ENCODE data around the gene WDR18. TPM values are rescaled to one million over a fixed set of nuclear protein-coding genes. Genes with fewer than 3 reads are reported as not detected.

Gene WDR18, protein sequence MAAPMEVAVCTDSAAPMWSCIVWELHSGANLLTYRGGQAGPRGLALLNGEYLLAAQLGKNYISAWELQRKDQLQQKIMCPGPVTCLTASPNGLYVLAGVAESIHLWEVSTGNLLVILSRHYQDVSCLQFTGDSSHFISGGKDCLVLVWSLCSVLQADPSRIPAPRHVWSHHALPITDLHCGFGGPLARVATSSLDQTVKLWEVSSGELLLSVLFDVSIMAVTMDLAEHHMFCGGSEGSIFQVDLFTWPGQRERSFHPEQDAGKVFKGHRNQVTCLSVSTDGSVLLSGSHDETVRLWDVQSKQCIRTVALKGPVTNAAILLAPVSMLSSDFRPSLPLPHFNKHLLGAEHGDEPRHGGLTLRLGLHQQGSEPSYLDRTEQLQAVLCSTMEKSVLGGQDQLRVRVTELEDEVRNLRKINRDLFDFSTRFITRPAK
- polyA plus RNA-seq (2013): 43.8 and 45.6 TPM in 2 replicates

DNA sequence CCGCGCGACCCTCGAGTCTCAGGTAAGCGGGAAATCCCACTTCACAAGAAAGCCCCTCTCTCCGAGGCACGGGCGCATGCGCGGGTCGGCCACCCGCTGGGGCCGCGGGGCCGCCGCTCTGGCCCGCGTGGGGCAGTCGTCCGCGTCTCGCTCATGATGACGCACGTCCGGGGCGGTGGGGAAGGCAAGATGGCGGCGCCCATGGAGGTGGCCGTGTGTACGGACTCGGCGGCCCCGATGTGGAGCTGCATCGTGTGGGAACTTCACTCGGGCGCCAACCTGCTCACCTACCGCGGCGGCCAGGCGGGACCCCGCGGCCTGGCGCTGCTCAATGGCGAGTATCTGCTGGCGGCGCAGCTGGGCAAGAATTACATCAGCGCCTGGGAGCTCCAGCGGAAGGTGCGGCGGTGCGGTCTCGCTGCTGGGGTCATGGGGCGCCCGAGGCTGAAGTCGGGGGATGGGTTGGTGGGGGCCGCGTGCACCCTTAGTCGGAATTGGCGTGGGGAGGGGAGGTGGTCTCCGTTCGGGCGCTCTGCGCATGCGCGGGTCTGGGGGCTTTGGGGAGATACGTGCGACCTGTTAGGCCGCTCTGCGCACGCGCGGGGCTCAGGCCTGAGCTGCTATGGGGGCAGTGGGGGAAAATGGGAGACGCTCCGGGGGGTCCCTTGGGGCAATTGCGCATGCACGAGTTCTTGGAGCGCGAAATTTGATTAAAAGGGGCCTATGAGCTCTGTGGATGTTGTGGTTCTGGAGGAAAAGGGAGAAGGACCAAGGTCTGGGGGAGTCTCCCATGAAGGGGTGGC is at the start of gene WDR18:
TSS of gene WDR18 (plus strand) at position 181 of the 803 bp plus-strand sequence. CDS start at position 190, 9 bp downstream.
- H3K4ac ChIP-seq (ENCODE audit: low read depth, low read length): peak within 1 kb of the TSS; percentile 42
- peak within 1 kb of the TSS; percentile 15 for H2AK5ac ChIP-seq (ENCODE audit: low read length)
- peaks cover 16 to 17% of the 10 kb centered on the region in 2 experiments for H3K4me1 ChIP-seq (ENCODE audit: control insufficient read depth in 1 of 2, insufficient read depth in 2 of 2, low read length in 2 of 2)
- H3K79me2 ChIP-seq (ENCODE audit: control insufficient read depth, insufficient read depth, low read length, poor library complexity): peaks cover 10% of the 10 kb centered on the region
- no peak within 1 kb of the TSS for H3K23ac ChIP-seq (ENCODE audit: low read length)
- peak within 1 kb of the TSS; percentile 71 for H4K91ac ChIP-seq (ENCODE audit: low read depth, low read length)
- H2AFZ ChIP-seq (ENCODE audit: insufficient read depth, low read length, poor library complexity): peak within 1 kb of the TSS; percentile 38
- peaks cover 29 to 34% of the 10 kb centered on the region in 2 experiments for H3K36me3 ChIP-seq (ENCODE audit: control insufficient read depth in 1 of 2, insufficient read depth in 2 of 2, low read length in 2 of 2)
- DNase-seq: peak; percentile 82 to 94
- peak within 1 kb of the TSS; percentile 58 for H3K14ac ChIP-seq (ENCODE audit: low read length)
- peak within 1 kb of the TSS; percentile 74 for H3K18ac ChIP-seq (ENCODE audit: low read length)
- H2BK5ac ChIP-seq (ENCODE audit: low read depth, low read length, poor library complexity): peak within 1 kb of the TSS; percentile 50
- H3K4me3 ChIP-seq (ENCODE audit: low read depth, low read length): peak within 1 kb of the TSS; percentile 100
- peak within 1 kb of the TSS; percentile 73 for H4K8ac ChIP-seq (ENCODE audit: low read depth, low read length)
- no CpG with 5 or more reads among the region's 78 CpGs for WGBS (ENCODE audit: extremely low coverage, insufficient coverage, insufficient read length)
- H3K9ac ChIP-seq (ENCODE audit: low read length): peak within 1 kb of the TSS; percentile 96
- no peaks in the 10 kb centered on the region for H3K27me3 ChIP-seq (ENCODE audit: insufficient read depth, low read length)
- H4K12ac ChIP-seq (ENCODE audit: low read depth, low read length): peak within 1 kb of the TSS; percentile 75
- peaks cover 1% of the 10 kb centered on the region for H3K9me3 ChIP-seq (ENCODE audit: insufficient read depth, low read depth, low read length)
- peaks cover 23% of the 10 kb centered on the region for H3K79me1 ChIP-seq (ENCODE audit: low read length)
- H3K27ac ChIP-seq (ENCODE audit: low read depth, low read length): peak within 1 kb of the TSS; percentile 54
- peak within 1 kb of the TSS; percentile 18 for H2BK12ac ChIP-seq (ENCODE audit: low read length)
- peak within 1 kb of the TSS; percentile 48 for H2BK120ac ChIP-seq (ENCODE audit: insufficient read depth, low read length, poor library complexity)
- H3K4me2 ChIP-seq (ENCODE audit: low read length): peak within 1 kb of the TSS; percentile 94

DNA sequence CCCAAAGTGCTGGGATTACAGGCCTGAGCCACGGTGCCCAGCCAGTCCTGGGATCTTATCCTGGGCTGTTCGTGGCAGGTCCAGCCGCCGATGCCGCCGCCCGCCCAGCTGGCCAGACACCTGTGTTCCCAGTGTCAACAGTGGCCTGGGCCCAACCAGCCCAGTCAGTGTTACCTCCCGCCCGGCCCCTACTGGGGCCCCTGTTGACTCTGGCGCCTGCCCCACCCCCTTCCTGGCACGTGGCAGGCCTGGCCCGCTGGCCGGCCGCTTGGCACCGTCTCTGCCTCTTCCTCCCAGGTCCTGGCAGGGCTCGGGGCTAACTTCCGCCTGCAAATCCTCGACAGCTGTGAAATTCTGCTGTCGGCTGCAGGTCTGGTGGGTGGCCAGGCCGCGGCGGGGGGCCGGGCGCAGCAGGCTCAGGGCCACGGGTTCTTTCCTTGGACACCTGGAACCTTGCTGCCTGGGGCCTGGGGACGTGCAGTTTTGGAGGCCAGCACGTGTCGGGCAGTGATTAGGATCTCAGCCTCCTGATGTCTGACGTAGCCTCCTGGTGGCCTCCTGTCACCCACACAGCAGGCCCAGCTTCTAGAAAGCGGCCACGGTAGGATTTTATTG is 49.2 kb upstream of the WDR18 start:
- Histone ChIP-seq H2BK5ac (ENCODE audit: low read depth, low read length, poor library complexity) (peak overlapping the region; percentile 97), H4K8ac (ENCODE audit: low read depth, low read length) (peak overlapping the region; percentile 42), H3K27me3 (ENCODE audit: insufficient read depth, low read length) (no peaks in the 10 kb centered on the region), H3K4me2 (ENCODE audit: low read length) (no peak overlapping the region), H2BK120ac (ENCODE audit: insufficient read depth, low read length, poor library complexity) (peak overlapping the region; percentile 95), H3K4me3 (ENCODE audit: low read depth, low read length) (no peak overlapping the region), H3K79me2 (ENCODE audit: control insufficient read depth, insufficient read depth, low read length, poor library complexity) (peaks cover 55% of the 10 kb centered on the region), H4K91ac (ENCODE audit: low read depth, low read length) (peak overlapping the region; percentile 99), H3K4ac (ENCODE audit: low read depth, low read length) (peak overlapping the region; percentile 100), H3K18ac (ENCODE audit: low read length) (peak overlapping the region; percentile 58), H3K23ac (ENCODE audit: low read length) (no peak overlapping the region), H3K27ac (ENCODE audit: low read depth, low read length) (peak overlapping the region; percentile 96), H3K79me1 (ENCODE audit: low read length) (peaks cover 54% of the 10 kb centered on the region), H3K9ac (ENCODE audit: low read length) (no peak overlapping the region), H3K36me3 (ENCODE audit: control insufficient read depth in 1 of 2, insufficient read depth in 2 of 2, low read length in 2 of 2) (peaks cover 70 to 81% of the 10 kb centered on the region in 2 experiments), H2AK5ac (ENCODE audit: low read length) (peak overlapping the region; percentile 15), H3K4me1 (ENCODE audit: control insufficient read depth in 1 of 2, insufficient read depth in 2 of 2, low read length in 2 of 2) (peaks cover 57 to 60% of the 10 kb centered on the region in 2 experiments), H4K12ac (ENCODE audit: low read depth, low read length) (peak overlapping the region; percentile 32), H2BK12ac (ENCODE audit: low read length) (peak overlapping the region; percentile 42), H3K14ac (ENCODE audit: low read length) (peak overlapping the region; percentile 90), H2AFZ (ENCODE audit: insufficient read depth, low read length, poor library complexity) (peak overlapping the region; percentile 57), H3K9me3 (ENCODE audit: insufficient read depth, low read depth, low read length) (no peaks in the 10 kb centered on the region)
- WGBS (ENCODE audit: extremely low coverage, insufficient coverage, insufficient read length): no CpG with 5 or more reads among the region's 31 CpGs
- DNase-seq: peak; percentile 82 to 84

DNA sequence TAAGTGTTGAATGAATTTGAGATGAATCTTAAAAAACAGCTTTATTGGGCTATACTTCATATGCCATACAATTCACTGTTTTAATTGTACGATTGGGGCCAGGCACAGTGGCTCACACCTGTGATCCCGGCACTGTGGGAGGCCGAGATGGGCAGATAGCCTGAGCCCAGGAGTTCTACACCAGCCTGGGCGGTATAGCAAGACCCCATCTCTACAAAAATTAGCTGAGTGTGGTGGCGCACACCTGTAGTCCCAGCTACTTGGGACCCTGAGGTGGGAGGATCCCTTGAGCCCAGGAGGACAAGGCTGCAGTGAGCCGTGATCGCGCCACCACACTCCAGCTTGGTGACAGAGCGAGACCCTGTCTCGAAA is 48.0 kb upstream of the WDR18 start:
- no peaks in the 10 kb centered on the region for H3K27me3 ChIP-seq (ENCODE audit: insufficient read depth, low read length)
- peaks cover 51% of the 10 kb centered on the region for H3K79me1 ChIP-seq (ENCODE audit: low read length)
- no peak overlapping the region for H2BK120ac ChIP-seq (ENCODE audit: insufficient read depth, low read length, poor library complexity)
- H2AK5ac ChIP-seq (ENCODE audit: low read length): no peak overlapping the region
- H3K27ac ChIP-seq (ENCODE audit: low read depth, low read length): peak overlapping the region; percentile 54
- WGBS (ENCODE audit: extremely low coverage, insufficient coverage, insufficient read length): no CpG with 5 or more reads among the region's 10 CpGs
- no peak overlapping the region for H3K14ac ChIP-seq (ENCODE audit: low read length)
- no peak overlapping the region for H4K12ac ChIP-seq (ENCODE audit: low read depth, low read length)
- H3K4ac ChIP-seq (ENCODE audit: low read depth, low read length): peak overlapping the region; percentile 84
- H3K4me3 ChIP-seq (ENCODE audit: low read depth, low read length): no peak overlapping the region
- H2BK5ac ChIP-seq (ENCODE audit: low read depth, low read length, poor library complexity): no peak overlapping the region
- H2BK12ac ChIP-seq (ENCODE audit: low read length): peak overlapping the region; percentile 27
- peaks cover 75 to 84% of the 10 kb centered on the region in 2 experiments for H3K36me3 ChIP-seq (ENCODE audit: control insufficient read depth in 1 of 2, insufficient read depth in 2 of 2, low read length in 2 of 2)
- no peak overlapping the region for H2AFZ ChIP-seq (ENCODE audit: insufficient read depth, low read length, poor library complexity)
- H3K9ac ChIP-seq (ENCODE audit: low read length): no peak overlapping the region
- H3K9me3 ChIP-seq (ENCODE audit: insufficient read depth, low read depth, low read length): no peaks in the 10 kb centered on the region
- no peak for DNase-seq
- H3K4me1 ChIP-seq (ENCODE audit: control insufficient read depth in 1 of 2, insufficient read depth in 2 of 2, low read length in 2 of 2): peaks cover 57 to 60% of the 10 kb centered on the region in 2 experiments
- no peak overlapping the region for H3K23ac ChIP-seq (ENCODE audit: low read length)
- no peak overlapping the region for H4K91ac ChIP-seq (ENCODE audit: low read depth, low read length)
- no peak overlapping the region for H3K18ac ChIP-seq (ENCODE audit: low read length)
- H4K8ac ChIP-seq (ENCODE audit: low read depth, low read length): no peak overlapping the region
- H3K4me2 ChIP-seq (ENCODE audit: low read length): no peak overlapping the region
- peaks cover 66% of the 10 kb centered on the region for H3K79me2 ChIP-seq (ENCODE audit: control insufficient read depth, insufficient read depth, low read length, poor library complexity)

DNA sequence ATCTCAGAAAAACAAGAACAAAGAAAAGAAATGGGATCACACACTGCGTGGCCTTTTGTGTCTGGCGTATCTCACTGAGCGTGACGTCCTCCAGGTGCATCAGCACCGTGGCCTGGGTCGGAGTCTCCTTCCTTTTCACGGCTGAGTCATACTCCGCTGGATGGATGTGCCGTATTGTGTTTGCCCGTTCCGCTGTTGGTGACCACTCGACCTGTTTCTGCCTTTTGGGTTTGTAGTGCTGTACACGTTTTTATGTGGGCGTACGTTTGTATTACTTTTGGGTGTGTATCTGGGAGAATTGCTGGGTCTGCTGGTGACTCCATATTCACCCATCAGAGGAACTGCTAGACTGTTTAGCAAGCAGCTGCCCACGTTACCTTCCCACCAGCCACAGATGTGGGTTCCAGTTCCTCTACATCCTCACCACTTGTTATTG is 46.9 kb upstream of the WDR18 start:
- Histone ChIP-seq H2AFZ (ENCODE audit: insufficient read depth, low read length, poor library complexity) (no peak overlapping the region), H3K27me3 (ENCODE audit: insufficient read depth, low read length) (no peaks in the 10 kb centered on the region), H4K91ac (ENCODE audit: low read depth, low read length) (no peak overlapping the region), H3K79me2 (ENCODE audit: control insufficient read depth, insufficient read depth, low read length, poor library complexity) (peaks cover 70% of the 10 kb centered on the region), H2BK120ac (ENCODE audit: insufficient read depth, low read length, poor library complexity) (no peak overlapping the region), H3K9me3 (ENCODE audit: insufficient read depth, low read depth, low read length) (no peaks in the 10 kb centered on the region), H3K9ac (ENCODE audit: low read length) (no peak overlapping the region), H3K4ac (ENCODE audit: low read depth, low read length) (peak overlapping the region; percentile 29), H3K23ac (ENCODE audit: low read length) (no peak overlapping the region), H4K12ac (ENCODE audit: low read depth, low read length) (no peak overlapping the region), H3K18ac (ENCODE audit: low read length) (no peak overlapping the region), H3K4me2 (ENCODE audit: low read length) (no peak overlapping the region), H3K4me3 (ENCODE audit: low read depth, low read length) (no peak overlapping the region), H3K36me3 (ENCODE audit: control insufficient read depth in 1 of 2, insufficient read depth in 2 of 2, low read length in 2 of 2) (peaks cover 78 to 86% of the 10 kb centered on the region in 2 experiments), H2AK5ac (ENCODE audit: low read length) (no peak overlapping the region), H2BK12ac (ENCODE audit: low read length) (no peak overlapping the region), H3K79me1 (ENCODE audit: low read length) (peaks cover 44% of the 10 kb centered on the region), H3K14ac (ENCODE audit: low read length) (no peak overlapping the region), H2BK5ac (ENCODE audit: low read depth, low read length, poor library complexity) (peak overlapping the region; percentile 8), H3K4me1 (ENCODE audit: control insufficient read depth in 1 of 2, insufficient read depth in 2 of 2, low read length in 2 of 2) (peaks cover 51 to 54% of the 10 kb centered on the region in 2 experiments), H3K27ac (ENCODE audit: low read depth, low read length) (peak overlapping the region; percentile 35), H4K8ac (ENCODE audit: low read depth, low read length) (no peak overlapping the region)
- DNase-seq: peak in 1 of 2 donors; percentile 66
- no CpG with 5 or more reads among the region's 16 CpGs for WGBS (ENCODE audit: extremely low coverage, insufficient coverage, insufficient read length)
